Smooth muscle cell of the brain vasculature (primary cell): ENCODE results near the gene LYSET.
"Not testable (repeated sequence)": the region's sequence is repeated elsewhere in the genome, so short reads cannot be mapped to it uniquely, and the experiment has no call there.

Source experiments
- DNase-seq: peaks from one replicate; pipeline ENCODE4 v3.0.0-alpha.2; 2012; ENCODE audit warnings: low read depth, low spot score

LYSET gene

DNA sequence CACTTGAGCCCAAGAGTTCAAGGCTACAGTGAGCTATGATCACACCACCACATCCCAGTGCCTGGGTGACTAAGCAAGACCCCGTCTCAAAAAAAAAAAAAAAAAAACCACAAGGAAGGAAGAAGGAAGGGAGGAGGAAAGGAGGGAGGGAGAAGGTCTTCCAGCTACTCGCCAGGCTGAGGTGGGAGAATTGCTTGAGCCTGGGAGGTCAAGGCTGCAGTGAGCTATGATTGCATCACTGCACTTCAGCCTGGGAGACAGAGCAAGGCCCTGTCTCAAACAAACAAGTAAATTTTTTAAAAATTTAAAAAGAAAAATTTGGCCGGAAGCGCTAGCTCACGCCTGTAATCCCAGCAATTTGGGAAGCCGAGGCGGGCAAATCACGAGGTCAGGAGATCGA is 16.5 kb upstream of the LYSET start:
- not testable (repeated sequence) for DNase-seq

DNA sequence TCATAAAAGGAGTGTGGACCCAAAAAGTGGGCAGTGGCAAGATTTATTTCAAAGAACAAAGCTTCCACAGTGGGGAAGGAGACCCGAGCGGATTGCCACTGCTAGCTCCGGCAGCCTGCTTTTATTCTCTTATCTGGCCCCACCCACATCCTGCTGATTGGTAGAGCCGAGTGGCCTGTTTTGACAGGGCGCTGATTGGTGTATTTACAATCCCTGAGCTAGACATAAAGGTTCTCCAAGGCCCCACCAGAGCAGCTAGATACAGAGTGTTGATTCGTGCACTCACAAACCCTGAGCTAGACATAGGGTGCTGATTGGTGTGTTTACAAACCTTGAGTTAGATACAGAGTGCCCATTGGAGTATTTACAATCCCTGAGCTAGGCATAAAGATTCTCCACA is 15.5 kb upstream of the LYSET start:
- DNase-seq, result not testable (repeated sequence)

DNA sequence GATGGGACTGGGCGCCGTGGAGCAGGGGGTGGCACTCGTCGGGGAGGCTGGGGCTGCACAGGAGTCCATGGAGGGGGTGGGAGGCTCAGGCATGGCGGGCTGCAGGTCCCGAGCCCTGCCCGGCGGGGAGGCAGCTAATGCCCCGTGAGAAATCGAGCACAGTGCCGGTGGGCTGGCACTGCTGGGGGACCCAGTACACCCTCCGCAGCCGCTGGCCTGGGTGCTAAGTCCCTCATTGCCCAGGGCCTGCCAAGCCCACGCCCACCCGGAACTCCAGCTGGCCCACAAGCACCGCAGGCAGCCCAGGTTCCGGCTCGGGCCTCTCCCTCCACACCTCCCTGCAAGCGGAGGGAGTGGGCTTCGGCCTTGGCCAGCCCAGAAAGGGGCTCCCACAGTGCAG is 15.0 kb upstream of the LYSET start:
- not testable (repeated sequence) for DNase-seq

DNA sequence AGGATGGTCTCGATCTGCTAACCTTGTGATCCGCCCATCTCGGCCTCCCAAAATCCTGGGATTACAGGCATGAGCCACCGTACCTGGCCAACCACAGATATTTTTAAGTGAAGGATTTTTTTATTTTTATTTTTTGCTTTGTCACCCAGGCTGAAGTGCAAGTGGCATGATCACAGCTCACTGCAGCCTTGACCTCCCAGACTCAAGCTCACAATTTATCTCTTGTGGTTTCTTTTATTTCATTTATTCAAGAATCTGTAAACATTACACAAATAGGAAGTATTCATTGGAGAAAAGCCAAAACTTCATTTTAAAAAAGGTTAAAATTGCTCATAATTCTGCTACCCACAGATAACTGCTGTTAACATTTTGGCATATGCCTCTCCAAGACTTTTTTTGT is 13.7 kb upstream of the LYSET start:
- DNase-seq, result no peak

DNA sequence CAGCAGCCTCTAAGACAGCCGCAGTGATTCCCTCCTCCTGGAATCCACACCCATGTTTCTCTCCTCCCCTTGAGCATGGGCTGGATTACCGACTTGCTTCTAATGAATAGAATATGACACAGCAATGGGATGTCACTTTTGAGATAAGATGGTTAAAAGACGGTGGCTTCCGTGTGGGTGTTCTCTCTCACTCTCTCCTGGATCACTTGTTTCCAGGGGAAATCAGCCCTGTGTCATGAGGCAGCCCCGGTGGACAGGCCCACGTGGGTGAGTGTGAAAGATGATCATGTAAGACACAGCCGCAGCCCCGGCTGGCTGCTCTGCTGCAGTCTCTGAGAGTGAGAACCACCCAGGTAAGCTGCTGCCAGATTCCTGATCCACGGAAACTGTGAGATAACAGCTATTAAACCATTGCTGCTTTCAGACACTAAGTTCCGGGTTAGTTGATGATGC is 11.1 kb upstream of the LYSET start:
- no peak for DNase-seq

DNA sequence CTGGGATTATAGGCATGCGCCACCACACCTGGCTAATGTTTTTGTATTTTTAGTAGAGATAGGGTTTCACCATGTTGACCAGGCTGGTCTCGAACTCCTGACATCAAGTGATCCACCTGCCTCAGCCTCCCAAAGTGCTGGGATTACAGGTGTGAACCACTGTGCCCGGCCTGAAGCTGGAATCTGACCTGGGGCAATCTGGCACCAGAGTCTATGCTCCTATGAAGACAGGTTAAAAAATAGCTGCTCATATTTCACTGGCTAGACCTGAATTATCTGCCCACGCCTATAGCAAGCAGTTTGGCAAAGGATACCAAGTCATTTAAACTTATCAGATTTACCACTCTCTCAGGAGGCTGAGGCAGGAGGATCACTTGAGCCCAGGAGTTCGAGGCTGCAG is 10.4 kb upstream of the LYSET start:
- DNase-seq, result not testable (repeated sequence)

DNA sequence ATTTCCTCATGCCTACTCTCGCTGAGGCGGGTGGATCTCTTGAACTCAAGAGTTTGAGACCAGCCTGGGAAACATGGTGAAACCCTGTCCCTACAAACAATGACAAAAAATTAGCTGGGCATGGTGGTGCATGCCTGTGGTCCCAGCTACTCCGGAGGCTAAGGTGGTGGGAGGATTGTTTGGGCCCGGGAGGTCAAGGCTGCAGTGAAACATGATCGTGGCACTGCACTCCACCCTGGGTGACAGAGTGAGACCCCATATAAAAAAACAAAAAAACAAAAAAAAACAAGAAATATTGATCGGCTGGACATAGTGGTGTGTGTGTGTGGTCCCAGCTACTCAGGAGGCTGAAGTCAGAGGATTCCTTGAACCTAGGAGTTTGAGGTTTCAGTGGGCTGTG is 9.6 kb upstream of the LYSET start:
- no peak for DNase-seq

DNA sequence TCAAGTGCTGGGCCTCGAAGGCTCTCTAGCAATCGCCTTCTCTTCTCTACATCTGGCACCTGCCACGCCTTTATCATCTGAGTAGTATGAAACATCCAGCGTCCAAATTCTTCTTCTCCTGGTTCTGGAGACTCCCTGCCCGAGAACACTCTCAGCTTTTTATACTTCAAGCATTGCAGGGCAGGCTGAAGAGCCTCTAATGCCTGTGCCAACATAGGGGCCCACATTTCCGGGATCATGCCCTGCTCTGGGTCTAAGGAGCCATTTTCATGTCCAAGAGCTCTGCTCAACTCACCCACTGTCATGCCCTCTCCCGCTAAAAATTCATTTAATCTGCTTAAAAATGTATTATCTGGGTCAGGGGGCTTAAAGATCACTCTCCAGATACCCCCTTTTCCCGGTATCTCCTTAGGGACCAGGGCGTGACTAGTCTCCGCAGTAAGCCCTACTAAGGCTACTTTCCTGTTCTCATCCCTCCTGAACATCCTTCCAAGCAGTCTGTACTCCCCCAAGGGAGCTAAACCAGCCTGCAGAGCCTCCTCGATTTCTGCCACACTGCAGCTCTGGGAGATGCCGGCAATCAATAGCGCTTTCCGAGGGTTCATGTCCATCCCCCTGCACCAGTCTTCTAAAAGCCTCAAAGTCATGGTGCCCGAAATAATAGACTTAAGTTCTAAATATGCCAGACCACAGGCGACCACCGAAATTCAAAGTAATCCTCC is 1.4 kb upstream of the LYSET start:
- DNase-seq, result no peak

DNA sequence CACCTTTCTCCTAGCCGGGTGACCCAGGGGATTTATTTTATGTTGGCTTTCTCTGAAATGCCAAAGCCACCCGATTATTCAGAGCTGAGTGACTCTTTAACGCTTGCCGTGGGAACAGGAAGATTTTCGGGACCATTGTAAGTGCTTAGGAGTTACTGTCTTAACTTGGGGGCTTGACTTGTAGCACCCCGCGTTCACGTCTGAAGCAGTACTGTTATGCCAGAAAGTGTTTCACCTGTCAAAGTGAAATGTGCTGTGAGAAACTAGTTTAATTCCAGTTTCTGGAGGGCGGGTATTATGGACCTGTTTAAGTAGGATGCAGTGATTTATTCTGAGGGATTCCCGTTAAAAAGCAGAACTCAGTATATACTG is 218 bp downstream of the LYSET start:
- DNase-seq, result no peak

DNA sequence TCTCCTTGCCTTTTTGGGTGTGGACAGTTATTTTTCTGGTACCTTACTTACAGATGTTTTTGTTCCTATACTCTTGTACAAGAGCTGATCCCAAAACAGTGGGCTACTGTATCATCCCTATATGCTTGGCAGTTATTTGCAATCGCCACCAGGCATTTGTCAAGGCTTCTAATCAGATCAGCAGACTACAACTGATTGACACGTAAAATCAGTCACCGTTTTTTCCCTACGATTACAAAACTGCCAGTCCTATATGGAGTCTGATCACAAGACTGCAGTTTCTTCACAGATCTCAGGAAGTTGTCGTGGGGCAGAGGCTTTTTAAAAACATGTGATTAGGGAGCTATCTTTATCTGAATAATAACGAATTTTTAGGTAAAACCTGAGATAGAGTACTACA is 1.3 kb downstream of the LYSET start:
- no peak for DNase-seq

DNA sequence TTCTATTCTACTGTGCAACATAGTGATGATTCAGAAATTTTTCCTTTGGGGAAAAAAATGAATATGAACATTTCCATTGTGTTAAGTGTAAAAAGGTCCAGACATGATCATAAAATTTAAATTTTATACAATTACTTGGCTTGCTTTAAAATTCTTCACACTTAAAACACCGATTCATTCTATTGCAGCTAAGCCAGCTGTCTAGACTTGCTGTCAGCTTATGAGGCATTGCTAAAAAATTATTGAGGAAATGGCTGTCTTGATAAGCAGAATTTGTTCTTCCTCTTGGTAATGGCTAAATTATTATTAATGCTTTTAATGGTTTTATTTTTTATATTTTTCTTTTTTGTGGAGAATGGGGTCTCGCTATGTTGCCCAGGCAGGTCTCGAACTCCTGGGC is 1.8 kb downstream of the LYSET start:
- no peak for DNase-seq

DNA sequence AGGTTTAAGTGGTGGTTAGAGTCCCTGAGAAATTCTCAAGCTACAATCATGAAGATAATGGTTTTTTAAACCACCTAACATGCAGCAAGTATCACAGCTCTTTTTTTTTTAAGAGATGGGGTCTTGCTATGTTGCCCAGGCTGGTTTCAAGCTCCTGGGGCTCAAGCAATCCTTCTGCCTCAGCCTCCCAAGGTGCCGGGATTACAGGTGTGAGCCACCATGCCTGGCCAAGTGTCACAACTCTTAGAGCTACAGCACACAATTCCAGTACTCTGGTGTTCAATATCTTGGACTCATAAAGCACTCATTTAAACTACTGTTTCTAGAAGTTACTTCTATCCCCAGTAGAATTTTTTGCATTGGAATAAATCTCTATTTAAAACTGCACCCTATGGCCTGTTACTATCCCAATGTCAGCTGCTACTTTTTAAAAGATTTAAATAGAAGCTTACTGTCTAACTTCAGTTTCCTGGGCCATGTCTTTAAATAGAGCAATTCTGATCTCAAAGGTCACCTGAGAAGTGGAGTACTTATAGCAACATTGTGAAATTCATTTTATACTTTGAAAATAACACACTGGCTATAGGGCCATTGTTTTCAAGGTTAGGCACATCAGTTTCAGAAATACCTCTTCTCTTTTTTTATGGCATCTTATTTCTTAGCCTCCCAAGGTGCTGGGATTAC is 10.3 kb downstream of the LYSET start:
- DNase-seq, result no peak

DNA sequence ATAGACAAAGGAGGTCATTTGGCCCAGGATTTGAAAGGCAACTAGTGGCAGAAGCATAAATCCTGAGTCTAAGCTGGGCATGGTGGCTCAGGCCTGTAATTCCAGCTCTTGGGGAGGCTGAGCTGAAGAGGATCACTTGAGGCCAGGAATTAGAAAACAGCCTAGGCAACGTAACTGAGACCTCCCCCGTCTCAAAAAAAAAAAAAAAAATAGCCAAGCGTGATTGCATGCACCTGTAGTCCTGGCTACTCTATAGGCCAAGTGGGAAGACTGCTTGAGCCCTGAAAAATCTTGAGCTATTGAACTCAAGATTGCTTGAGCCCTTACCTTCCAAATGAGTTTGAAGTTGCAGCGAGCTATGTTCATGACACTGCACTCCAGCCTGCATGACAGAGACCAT is 13.9 kb downstream of the LYSET start:
- DNase-seq, result no peak

DNA sequence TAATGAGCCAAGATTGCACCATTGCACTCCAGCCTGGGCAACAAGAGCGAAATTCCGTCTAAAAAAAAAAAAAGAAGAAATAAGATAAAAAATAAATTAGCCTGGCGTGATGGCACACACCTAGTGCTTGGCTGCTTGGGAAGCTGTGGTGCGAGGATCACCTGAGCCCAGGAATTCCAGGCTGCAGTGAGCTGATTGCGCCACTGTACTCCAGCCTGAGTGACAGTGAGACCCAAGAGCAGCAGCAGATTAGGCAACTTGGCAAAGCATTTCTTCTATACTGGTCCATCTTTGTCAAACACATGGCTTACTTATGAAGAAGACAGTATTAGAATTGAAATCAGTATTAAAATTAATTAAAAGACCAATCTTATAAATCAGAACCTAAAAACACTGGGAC is 15.4 kb downstream of the LYSET start:
- no peak for DNase-seq

DNA sequence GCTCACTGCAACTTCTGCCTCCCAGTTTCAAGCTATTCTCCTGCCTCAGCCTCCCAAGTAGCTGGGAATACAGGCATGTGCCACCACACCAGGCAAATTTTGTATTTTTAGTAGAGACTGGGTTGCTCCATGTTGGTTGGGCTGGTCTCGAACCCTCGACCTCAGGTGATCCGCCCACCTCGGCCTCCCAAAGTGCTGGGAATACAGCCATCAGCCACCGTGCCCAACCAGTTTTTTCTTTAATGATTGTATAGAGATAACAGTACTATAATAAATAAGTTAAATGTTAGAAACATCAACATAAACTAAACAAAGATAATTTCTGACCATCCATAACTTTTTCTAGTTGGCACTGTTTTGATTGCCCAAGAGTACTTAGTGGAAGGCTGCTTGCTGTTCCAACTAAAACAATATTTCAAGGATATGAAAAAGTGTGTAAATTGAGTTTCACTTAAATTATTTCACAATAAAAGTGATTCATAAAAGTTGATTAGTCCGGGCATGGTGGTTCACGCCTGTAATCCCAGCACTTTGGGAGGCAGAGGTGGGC is 16.1 kb downstream of the LYSET start:
- DNase-seq, result no peak

DNA sequence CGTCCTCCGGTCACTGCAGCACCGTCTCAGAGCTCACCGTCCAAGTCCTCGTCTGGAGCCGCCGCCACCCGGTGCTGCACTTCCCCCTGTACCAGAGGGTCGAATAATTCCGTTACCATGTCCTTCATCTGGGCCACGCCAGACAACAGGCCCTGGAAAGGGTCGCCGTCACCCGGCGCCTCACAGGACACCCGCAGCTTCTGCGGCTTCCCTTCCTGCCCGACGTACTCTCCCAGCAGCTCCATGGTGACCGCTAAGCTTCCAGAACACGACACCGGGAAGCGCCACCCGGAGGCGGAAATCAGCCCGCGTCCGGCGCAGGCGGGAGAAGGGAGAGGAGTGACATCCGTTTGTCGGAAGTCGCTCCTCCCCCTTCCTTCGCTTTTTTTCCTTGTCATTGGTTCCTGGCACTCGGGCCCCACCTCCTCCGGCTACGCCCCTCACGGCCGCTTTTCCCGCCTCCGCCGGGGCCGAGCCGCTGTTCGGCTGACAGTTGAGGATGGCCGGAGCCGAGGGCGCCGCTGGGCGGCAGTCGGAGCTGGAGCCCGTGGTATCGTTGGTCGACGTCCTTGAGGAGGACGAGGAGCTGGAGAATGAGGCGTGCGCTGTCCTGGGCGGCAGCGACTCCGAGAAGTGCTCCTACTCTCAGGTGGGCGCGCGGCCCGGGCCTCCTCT is 21.8 kb downstream of the LYSET start, which contains the start of the genes GON7 and UBR7:
Gene GON7, minus strand, starts transcription at position 273 of the 675 bp plus-strand sequence. Its CDS starts 28 bp downstream, at position 245.
Gene UBR7, plus strand, starts transcription at position 464 of the 675 bp plus-strand sequence. Its CDS starts 36 bp downstream, at position 500.
- peak; percentile 89 for DNase-seq

DNA sequence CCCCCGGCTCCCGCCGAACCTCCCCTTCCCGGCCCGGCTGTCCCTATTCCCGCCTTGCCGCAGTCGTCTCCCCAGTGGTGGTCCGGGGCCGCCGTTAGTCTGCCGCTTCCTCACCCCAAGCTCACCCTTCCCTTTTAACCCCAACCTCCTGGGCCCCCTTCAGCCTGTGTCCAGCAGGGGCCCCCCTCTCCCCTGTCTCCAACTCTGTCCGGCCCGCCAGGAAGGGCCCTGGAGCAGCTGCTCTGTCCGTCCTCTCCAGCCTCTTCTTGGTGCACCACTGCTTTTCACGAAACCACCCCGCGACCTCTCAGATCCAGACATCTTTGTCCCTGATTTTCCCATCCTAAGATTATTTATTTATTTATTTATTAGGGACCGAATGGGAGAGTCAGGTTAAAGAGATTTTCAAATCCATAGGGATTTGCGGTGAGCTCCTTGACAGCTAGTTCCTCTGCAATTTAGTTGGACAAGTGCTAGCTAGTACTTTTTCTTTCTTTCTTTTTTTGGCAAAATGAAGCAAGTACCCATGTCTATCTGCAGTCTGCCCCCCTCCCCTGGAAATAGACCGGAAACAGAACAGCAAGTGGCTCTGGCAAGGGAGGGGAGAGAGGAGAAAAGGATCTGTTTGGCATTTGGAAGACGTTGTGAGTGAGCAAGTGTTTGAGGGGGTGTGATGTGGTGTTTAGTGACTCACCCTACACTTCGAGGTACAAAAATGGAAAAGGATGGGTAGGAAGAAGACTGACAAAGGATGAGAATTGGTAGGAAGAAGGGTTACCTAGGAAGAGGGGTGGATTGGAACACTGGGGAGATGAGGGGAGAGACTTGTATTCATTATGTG is 22.6 kb downstream of the LYSET start:
- no peak for DNase-seq

DNA sequence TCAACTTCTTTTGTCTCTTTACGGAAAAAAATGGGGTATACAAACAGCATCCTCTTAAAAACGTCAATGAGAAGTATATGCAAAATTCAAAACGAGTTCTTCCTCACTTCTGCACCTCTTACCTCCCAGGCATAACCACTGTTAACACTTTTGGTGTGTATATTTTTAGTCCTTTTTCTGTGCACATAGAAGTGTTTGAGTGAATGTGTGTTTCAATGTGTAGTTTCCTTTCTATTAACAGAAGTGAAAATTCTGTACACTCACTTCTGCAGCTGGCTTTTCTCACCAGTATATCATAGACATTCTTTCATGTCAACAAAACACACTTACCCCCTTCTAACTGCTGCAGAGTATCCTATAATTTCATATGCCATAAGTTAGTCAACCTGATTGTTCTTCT is 27.3 kb downstream of the LYSET start:
- no peak for DNase-seq

DNA sequence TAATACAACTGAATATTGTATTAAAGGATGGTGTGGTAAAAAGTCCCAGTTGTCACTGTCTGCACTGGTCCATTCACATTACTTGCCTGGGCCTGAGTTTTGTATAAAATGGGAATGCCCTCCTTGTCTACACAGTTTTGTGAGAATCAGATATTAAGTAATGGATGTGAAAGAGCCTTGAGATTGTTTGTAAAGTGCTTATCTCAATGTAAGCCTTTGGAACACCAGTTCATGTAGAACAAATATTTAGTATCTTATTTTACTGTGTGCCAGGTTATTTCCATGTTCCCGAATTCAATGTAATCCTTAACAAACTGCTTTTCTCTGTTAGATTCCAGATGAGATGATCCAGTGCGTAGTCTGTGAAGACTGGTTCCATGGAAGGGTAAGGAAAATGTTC is 29.5 kb downstream of the LYSET start:
- DNase-seq, result no peak

DNA sequence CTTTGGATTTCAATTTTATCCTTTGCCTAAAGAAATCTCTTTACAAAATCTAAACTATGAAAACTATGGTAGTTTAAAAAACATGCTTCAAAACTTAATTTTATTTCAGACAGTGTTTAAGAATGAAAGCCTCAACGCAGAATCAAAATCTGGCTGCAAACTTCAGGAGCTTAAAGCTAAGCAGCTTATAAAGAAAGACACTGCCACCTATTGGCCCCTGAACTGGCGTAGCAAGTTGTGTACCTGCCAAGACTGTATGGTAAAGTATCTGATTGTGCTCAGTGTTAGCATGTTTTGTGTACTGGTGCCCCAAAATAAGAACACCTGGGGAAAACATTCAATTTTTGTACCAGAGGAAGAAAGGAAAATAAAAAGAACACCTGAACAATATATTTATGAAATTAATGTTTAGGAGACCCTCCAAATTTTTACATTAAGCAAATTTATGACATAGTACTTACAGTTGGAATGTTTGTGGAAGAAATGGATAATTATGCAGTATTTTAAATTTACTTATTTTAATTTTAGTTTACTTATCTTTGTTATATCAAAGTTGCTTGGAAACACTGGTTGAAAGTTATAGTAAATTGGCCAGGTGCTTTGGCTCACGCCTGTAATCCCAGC is 34.1 kb downstream of the LYSET start:
- DNase-seq, result peak; percentile 10

DNA sequence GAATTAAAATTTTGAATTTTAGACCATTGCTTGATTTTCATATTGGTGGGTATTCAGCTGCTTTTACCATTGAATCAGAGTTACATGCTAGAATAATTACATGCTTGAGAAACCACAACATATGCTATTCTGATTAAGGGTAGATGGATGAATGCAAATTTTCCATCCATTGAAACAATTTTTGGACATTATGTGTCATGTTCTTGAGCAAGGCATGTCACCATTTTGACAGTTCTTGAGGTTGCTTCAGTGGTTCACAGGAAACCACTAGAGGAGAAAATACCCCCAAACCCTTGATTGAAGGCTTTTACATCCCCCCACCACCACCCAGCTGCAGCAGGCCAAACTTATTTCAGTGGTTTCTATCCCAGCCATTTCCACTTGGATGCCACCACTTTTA is 35.4 kb downstream of the LYSET start:
- no peak for DNase-seq
